KBM-7 (cell line): ENCODE measurements around the gene TUBG2.
"Not testable (repeated sequence)": the region's sequence is repeated elsewhere in the genome, so short reads cannot be mapped to it uniquely, and the experiment has no call there.

Experiments
- DNase-seq: peaks from one replicate; pipeline ENCODE4 v3.0.0-alpha.2; 2015
- in situ Hi-C: fragments of 300-500 bp; cut with MboI; formaldehyde crosslinking; loops from 2 replicates; pipeline ENCODE4 v1.14.3; 2020; ENCODE audit warnings: low sequenced_read_pairs, low pct_unique_long_range_greater_than_20kb, mixed read lengths

Gene TUBG2

GRCh38 chr17:42659079-42659931 is at the start of gene TUBG2:
TSS of gene TUBG2 (plus strand) at chr17:42659284. CDS start at chr17:42659504, 220 bp downstream.
- in situ Hi-C loops = no loop called here
- no peak for DNase-seq

- in situ Hi-C loops, DNase-seq: not testable (repeated sequence)
Measured at GRCh38 chr17:42609814-42610801, 49.0 kb upstream of the TUBG2 start.

- DNase-seq = no peak
- in situ Hi-C loops = no loop called here
Measured at GRCh38 chr17:42612013-42612412, 47.1 kb upstream of the TUBG2 start.

GRCh38 chr17:42613699-42614295 is 45.3 kb upstream of the TUBG2 start:
- DNase-seq = no peak
- in situ Hi-C loops = no loop called here

GRCh38 chr17:42617956-42618431 is 41.1 kb upstream of the TUBG2 start:
- in situ Hi-C loops = no loop called here
- no peak for DNase-seq

- DNase-seq = peak; percentile 33
- in situ Hi-C loops = no loop called here
Measured at GRCh38 chr17:42618442-42619150, 40.5 kb upstream of the TUBG2 start.

GRCh38 chr17:42621987-42622386 is 37.1 kb upstream of the TUBG2 start:
- in situ Hi-C loops, DNase-seq: not testable (repeated sequence)

- DNase-seq = no peak
- in situ Hi-C loops = no loop called here
Measured at GRCh38 chr17:42623271-42623670, 35.8 kb upstream of the TUBG2 start.

GRCh38 chr17:42623732-42624596 is 35.1 kb upstream of the TUBG2 start:
- no peak for DNase-seq
- in situ Hi-C loops = no loop called here

GRCh38 chr17:42627032-42627764 is 31.9 kb upstream of the TUBG2 start:
- in situ Hi-C loops, DNase-seq: not testable (repeated sequence)

GRCh38 chr17:42629411-42630009 is 29.6 kb upstream of the TUBG2 start:
- in situ Hi-C loops = no loop called here
- no peak for DNase-seq

GRCh38 chr17:42632949-42633444 is 26.1 kb upstream of the TUBG2 start:
- no peak for DNase-seq
- in situ Hi-C loops = no loop called here

GRCh38 chr17:42639525-42640113 is 19.5 kb upstream of the TUBG2 start:
- DNase-seq = no peak
- in situ Hi-C loops = no loop called here

GRCh38 chr17:42640121-42640520 is 19.0 kb upstream of the TUBG2 start:
- no peak for DNase-seq
- in situ Hi-C loops = no loop called here

- in situ Hi-C loops = no loop called here
- DNase-seq = no peak
Measured at GRCh38 chr17:42642336-42642735, 16.7 kb upstream of the TUBG2 start.

GRCh38 chr17:42647778-42648177 is 11.3 kb upstream of the TUBG2 start:
- DNase-seq = peak; percentile 62
- in situ Hi-C loops = no loop called here
